Vagina (tissue), 2 donors: ENCODE results near the gene IKBIP. TPM values are rescaled to one million over a fixed set of nuclear protein-coding genes. Genes with fewer than 3 reads are reported as not detected.

Experiments
- DNase-seq, 2 donors: peaks; one replicate each; pipeline ENCODE4 v3.0.0-alpha.2; 2017; ENCODE audit errors: extremely low spot score in 2 of 2
- H3K27ac ChIP-seq: fragments of 200-600 bp; sonication (generic); one replicate; pipeline ENCODE4 v1.5.1; 2019
- H3K27me3 ChIP-seq: fragments of 200-600 bp; sonication (generic); one replicate; pipeline ENCODE4 v1.5.1; 2019
- H3K36me3 ChIP-seq, 2 donors: fragments of 200-600 bp; sonication (generic); one replicate each; pipeline ENCODE4 v1.5.1; 2017 to 2019
- H3K4me1 ChIP-seq: fragments of 200-600 bp; sonication (generic); one replicate; pipeline ENCODE4 v1.5.1; 2019
- H3K4me3 ChIP-seq, 2 donors: fragments of 200-600 bp; sonication (generic); 1 replicate in 1 of 2; 2 replicates in 1 of 2; pipeline ENCODE4 v1.5.1; 2016 to 2019
- H3K9me3 ChIP-seq: fragments of 200-600 bp; sonication (generic); one replicate; pipeline ENCODE4 v1.5.1; 2019
- CTCF ChIP-seq, 3 experiments: fragments of 450-650 bp in 2 of 3; fragments of 200-600 bp in 1 of 3; sonication (generic) in 1 of 3; IDR thresholded peaks; one replicate each; pipeline ENCODE4 v1.5.1; 2017 to 2019; ENCODE audit warnings: antibody characterized with exemption in 3 of 3, mild to moderate bottlenecking in 2 of 3, moderate library complexity in 2 of 3
- POLR2A ChIP-seq, 2 donors: fragments of 450-650 bp; IDR thresholded peaks; one replicate each; pipeline ENCODE4 v1.6.1; 2017; ENCODE audit warnings: antibody characterized with exemption in 2 of 2, mild to moderate bottlenecking in 2 of 2, moderate library complexity in 2 of 2
- POLR2AphosphoS5 ChIP-seq, 2 donors: sonication (generic); formaldehyde crosslinking; IDR thresholded peaks; one replicate each; pipeline ENCODE4 v1.9.0; 2017; ENCODE audit warnings: antibody characterized with exemption in 2 of 2, mild to moderate bottlenecking in 2 of 2, low read depth in 1 of 2; ENCODE audit not compliant: insufficient read depth in 1 of 2
- intact Hi-C: fragments of 100-400 bp; cut with DNase I; formaldehyde crosslinking; loops from one replicate; pipeline ENCODE4 v1.15.1; 2023
- total RNA-seq: library from RNA; depleted of rRNA; stranded (reverse); fragments of >200 nt; gene quantifications from one replicate; pipeline ENCODE4 v1.2.3, GENCODE V29; 2016

IKBIP gene
- total RNA-seq, 1 donor from 2014 or later, result 7.6 TPM

GRCh38 chr12:98595243-98595988 is 49.2 kb downstream of the IKBIP start:
- intact Hi-C loops, result loop anchor here (10.0 kb wide), 1 partner anchor 49 kb away; the partner anchor contains the start of genes APAF1 and IKBIP
- peak overlapping the region; percentile 99 for H3K27ac ChIP-seq
- H3K9me3 ChIP-seq, result no peaks in the 10 kb centered on the region
- no peaks in the 10 kb centered on the region for H3K27me3 ChIP-seq
- H3K4me1 ChIP-seq, result peaks cover 18% of the 10 kb centered on the region
- no peak for DNase-seq
- peaks cover 0 to 33% of the 10 kb centered on the region in 2 donors for H3K36me3 ChIP-seq
- TF ChIP-seq POLR2A (IDR thresholded peaks at IDR 0.05) (no peak), POLR2AphosphoS5 (IDR thresholded peaks at IDR 0.05; ENCODE audit: insufficient read depth in 1 of 2, low read depth in 1 of 2) (no peak), CTCF (IDR thresholded peaks at IDR 0.05) (no peak)
- peak overlapping the region; percentile 73 to 99 for H3K4me3 ChIP-seq

- DNase-seq, result no peak
- Histone ChIP-seq H3K36me3 (peaks cover 0 to 21% of the 10 kb centered on the region in 2 donors), H3K27ac (peak overlapping the region; percentile 99), H3K4me3 (peak overlapping the region; percentile 73 to 99), H3K27me3 (no peaks in the 10 kb centered on the region), H3K9me3 (no peaks in the 10 kb centered on the region), H3K4me1 (peaks cover 18% of the 10 kb centered on the region)
- intact Hi-C loops, result loop anchor here (10.0 kb wide), 1 partner anchor 51 kb away; the partner anchor contains the start of genes APAF1 and IKBIP
- TF ChIP-seq CTCF (IDR thresholded peaks at IDR 0.05) (no peak), POLR2AphosphoS5 (IDR thresholded peaks at IDR 0.05; ENCODE audit: insufficient read depth in 1 of 2, low read depth in 1 of 2) (peak in 1 of 2 donors; percentile 9), POLR2A (IDR thresholded peaks at IDR 0.05) (no peak)
These were observed 50.3 kb downstream of the IKBIP start for GRCh38 chr12:98594050-98594835.

DNA sequence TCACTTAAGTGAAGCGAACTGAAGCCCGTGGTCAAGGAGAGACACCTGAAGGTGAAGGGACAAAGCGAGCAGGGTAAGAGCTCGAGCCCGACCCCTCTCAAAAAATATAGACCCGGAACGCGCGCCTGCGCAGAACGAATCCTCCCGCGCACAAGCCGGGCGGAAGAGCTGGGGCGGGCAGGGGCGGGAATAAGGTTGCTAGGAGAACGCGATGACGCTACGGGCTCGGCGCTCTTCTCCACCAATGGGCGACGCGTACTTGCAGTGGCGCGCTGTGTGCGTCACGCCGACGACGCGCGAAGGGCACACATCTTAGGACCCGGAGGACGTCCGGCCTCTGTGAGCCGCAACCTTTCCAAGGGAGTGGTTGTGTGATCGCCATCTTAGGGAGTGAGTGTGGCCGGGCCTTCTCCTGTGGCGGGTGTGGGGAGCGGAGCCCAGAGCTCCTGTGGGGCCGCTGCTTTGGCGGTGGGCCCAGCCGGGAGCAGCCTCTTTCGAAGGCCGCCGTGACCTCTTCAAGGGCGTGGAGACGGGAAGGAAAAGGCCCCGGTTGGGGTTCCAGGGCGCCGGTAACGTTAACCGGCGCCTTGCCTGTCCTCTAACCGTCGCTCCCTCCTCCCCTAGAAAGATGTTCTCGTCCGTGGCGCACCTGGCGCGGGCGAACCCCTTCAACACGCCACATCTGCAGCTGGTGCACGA is 51.1 kb downstream of the IKBIP start, which contains the start of gene SLC25A3:
Gene SLC25A3 (plus strand): TSS at position 336 of the 699 bp plus-strand sequence. CDS start 293 bp downstream, at position 629.
- H3K4me1 ChIP-seq, result peaks cover 18% of the 10 kb centered on the region
- H3K9me3 ChIP-seq, result no peaks in the 10 kb centered on the region
- TF ChIP-seq POLR2AphosphoS5 (IDR thresholded peaks at IDR 0.05; ENCODE audit: insufficient read depth in 1 of 2, low read depth in 1 of 2) (peak; percentile 87 to 99), POLR2A (IDR thresholded peaks at IDR 0.05) (peak in 1 of 2 donors; percentile 92), CTCF (IDR thresholded peaks at IDR 0.05) (no peak)
- H3K4me3 ChIP-seq, result peak within 1 kb of the TSS; percentile 73 to 99
- peak; percentile 98 to 99 for DNase-seq
- H3K27me3 ChIP-seq, result no peaks in the 10 kb centered on the region
- intact Hi-C loops, result loop anchor here (10.0 kb wide), 1 partner anchor 51 kb away; the partner anchor contains the start of genes APAF1 and IKBIP
- peaks cover 0 to 13% of the 10 kb centered on the region in 2 donors for H3K36me3 ChIP-seq
- H3K27ac ChIP-seq, result peak within 1 kb of the TSS; percentile 99

DNA sequence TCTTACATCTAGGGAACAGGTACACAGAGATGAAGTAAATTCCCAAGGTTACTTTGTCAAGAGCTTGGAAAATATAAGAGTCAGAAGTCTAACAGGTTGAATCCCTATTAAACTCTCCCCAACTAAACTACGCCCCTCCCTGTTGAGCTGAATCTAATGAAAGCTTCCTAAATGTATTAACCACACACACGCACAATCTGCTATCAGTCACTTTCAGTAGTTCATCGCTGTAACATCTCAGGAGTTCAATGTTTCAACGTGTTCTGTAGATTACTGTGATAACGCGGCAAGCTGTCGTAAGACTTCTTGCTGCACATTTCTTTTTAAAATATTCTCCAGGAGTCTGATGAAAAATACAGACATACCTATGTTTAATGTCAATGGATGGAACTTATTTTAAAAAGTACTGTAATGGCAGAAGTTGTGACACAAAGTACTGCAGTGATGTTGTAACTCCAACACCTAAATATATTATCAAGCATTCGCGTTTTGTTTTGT is 51.7 kb downstream of the IKBIP start:
- Histone ChIP-seq H3K4me3 (peak overlapping the region; percentile 73 to 99), H3K36me3 (peaks cover 0 to 7% of the 10 kb centered on the region in 2 donors), H3K4me1 (peaks cover 18% of the 10 kb centered on the region), H3K27me3 (no peaks in the 10 kb centered on the region), H3K27ac (peak overlapping the region; percentile 99), H3K9me3 (no peaks in the 10 kb centered on the region)
- TF ChIP-seq POLR2AphosphoS5 (IDR thresholded peaks at IDR 0.05; ENCODE audit: insufficient read depth in 1 of 2, low read depth in 1 of 2), result no peak
- TF ChIP-seq CTCF (IDR thresholded peaks at IDR 0.05), result no peak
- no peak for TF ChIP-seq POLR2A (IDR thresholded peaks at IDR 0.05)
- intact Hi-C loops, result loop anchor here (10.0 kb wide), 1 partner anchor 52 kb away; the partner anchor contains the start of genes APAF1 and IKBIP
- no peak for DNase-seq
